GM19328 (cell line): ENCODE measurements around the gene NRP1.
"Not testable (repeated sequence)": the region's sequence is repeated elsewhere in the genome, so short reads cannot be mapped to it uniquely, and the experiment has no call there.

Experiments
- ATAC-seq: cut with Tn5 transposase; IDR thresholded peaks from one replicate; pipeline ENCODE4 v1.9.1; 2021; ENCODE audit warnings: mild to moderate bottlenecking, moderate library complexity; ENCODE audit not compliant: unreplicated experiment

The NRP1 gene

DNA sequence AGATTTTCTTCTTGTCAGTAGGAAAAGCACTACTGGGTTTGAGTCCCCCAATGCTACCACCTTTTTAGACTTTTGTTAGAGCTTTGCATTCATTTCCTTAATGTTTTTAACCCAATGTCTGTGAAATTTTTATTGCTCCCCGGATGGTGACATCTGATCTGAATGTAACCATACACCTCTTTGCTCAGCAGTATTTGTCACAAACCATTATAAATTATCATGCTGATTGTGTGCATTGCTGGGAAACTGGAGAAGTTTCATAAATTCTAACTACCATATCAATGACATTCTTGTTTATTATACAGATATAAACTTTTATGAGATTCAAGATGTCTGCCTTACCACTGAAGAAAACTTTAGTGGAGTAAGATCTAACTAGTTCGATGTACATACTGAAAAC, 8.5 kb downstream of the NRP1 start:
- no peak for ATAC-seq

DNA sequence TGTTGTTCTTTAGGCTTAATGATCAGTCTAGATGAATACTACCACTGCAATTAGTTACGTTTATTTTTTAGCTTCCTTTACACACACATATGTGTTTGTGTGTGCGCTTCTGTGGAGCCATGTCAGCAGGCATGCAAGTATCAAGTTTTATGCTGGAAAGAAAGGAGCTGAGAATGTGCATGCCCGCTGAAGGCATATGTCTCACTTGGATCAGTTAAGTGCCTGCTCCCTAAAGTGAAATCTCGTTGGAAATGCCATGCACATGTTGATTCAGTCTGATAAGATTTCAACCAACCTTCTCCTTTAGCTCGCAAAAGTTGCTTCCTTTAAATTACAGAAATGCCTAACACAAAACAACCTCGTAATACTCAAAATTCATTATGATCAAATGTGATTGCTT, 10.7 kb downstream of the NRP1 start:
- no peak for ATAC-seq

DNA sequence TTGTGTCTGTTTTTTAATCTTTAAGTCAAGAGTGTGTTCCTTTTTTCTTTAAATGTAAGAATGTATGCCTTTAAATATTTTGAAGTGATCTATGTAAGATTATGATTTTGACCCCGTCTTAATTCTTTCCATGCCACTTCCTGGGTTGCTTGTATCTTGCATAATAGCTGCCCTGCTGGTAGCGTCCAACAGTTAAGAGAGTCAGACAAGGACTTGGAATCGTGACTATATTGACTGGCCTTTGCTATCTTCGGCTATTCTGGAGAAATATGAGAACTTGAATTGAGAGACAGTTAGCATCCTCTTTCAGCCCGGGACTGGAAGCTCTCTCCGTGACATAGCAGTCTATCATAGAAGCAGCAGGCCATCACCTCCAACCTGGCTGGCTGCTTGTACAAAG, 13.0 kb downstream of the NRP1 start:
- no peak for ATAC-seq

DNA sequence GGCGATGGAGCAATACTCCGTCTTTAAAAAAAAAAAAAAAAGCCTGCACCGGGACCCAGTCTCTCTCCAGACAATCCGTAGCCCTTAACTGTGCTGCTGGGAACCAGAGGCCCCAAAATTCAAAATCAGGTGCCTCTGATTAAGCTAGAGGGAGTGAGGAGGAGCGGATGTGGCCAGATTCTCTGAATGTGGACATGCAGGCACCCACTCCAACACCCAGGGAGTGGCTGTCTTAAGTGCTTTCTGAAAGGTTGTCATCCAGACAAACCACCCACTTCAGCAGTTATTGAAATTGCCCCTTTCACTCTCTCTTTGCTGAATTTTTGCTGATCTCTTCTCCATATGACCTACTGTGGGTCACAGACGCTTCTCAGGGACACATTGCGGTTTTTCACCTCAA, 14.2 kb downstream of the NRP1 start:
- no peak for ATAC-seq

DNA sequence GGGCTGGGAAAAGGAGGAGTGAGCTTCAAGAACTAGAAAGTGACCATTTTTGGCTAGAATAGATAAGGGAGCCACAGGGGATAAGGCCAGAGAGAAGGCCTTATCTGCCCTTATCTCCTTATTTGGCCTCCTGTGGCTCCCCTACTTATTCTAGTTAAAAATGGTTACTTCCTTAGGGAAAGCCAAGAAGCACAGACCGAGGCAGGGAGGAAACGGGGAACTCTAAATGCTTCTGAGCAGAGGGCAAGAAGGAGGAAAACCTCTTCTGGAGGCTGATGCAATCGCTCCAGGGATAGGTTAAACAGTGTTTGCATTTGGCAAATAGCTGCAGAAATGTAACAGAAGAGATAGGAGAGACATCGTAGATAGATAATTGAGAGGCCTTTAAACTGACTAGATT, 18.6 kb downstream of the NRP1 start:
- no peak for ATAC-seq

DNA sequence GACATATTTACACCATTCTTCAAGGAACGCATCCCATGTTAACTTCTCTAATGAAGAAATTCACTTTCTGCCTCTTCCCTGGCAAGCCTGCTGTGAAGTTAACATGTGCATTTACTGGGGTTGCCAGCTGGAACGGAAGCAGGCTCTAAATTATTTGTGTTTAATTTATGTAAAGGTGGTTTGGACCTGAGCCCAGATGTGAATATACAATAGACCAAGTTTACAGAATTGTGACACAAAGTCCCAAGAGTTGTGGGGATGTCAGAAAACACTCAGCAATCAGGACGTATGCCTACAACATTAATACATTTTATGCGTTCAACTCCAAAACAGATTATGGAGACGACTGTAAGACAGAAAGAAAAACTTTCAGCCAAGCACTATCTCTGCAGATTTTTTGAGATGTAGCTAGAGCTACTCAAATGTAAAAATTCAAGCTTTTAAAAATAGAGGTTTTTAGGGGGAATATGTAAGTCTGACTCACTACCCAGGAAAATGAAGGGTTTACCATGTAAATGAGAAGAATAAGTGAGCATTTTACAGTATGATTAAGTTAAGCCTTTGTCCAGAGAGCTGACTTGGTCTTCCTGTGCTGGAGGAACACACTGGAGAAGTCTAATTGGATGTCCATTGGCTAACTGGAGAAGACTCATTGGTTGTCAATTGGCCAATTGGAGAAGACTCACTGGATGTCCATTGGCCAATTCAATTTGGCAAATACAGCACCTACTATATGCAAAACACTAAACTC, 19.5 kb downstream of the NRP1 start:
- ATAC-seq = no peak

DNA sequence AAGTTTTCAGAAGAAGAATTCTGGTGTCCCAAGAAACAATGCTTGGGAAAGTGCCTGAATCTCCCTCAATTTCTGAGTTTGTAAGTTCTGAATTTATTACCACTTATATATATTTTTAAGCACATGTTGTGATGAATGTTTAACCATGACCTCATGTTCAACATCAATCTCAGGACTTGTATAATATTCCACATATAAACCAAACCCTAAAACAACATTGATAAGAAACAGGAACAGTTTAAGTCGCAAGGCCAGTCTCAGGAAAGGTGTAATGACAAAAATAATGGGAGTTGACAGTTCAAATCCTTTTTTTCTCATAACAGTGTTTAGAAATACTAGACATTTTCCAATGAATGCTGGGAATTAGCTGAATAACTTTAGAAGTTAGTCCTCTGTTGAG, 22.8 kb downstream of the NRP1 start:
- no peak for ATAC-seq

DNA sequence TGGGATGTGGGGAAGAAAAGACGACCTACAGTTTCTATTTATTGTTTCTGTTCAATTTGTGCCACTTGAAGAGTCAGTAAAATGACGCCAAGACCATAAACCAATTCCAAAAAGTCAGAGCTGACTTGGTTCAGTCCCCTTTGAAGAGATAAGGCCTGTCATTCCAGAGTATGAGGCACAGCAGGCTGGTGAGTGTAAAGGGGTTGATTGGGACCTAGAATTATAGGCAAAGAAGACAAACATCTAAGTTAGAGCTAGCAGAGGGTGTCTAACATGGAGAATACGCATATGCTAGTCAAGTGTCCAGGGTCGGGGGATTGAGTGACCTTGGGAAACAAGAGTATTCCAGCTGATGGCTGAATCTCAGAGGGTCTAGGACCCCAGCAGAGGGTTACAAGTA, 23.6 kb downstream of the NRP1 start:
- no peak for ATAC-seq

DNA sequence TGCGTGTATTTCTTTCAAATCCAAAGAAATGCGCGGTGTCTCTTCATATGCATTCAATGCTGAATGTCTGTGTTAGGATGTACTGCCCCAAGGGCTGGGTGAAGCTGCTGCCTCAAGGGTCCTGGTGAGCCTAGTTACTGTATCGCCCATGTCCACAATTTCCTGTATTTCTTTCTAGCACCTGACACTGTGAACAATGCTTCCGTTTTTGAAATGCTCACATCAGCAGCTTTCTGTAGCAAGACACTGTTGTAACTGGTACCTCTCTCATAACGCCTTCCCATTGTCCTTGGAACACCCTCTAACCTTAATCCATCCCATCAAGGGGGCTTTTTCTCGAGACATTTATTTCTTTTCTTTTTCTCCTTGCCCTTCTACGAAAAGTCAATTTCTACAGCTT, 25.1 kb downstream of the NRP1 start:
- no peak for ATAC-seq

DNA sequence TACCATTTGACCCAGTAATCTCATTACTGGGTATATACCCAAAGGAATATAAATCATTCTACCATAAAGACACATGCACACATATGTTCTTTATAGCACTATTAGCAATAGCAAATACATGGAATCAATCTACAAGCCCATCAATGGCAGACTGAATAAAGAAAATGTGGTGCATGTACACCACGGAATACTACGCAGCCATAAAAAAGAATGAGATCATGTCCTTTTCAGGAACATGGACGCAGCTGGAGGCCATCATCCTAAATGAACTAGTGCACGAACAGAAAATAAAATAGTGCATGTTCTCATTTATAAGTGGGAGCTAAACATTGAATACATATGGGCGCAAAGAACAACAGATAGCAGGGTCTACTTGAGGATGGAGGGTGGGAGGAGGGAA, 26.6 kb downstream of the NRP1 start:
- no peak for ATAC-seq

DNA sequence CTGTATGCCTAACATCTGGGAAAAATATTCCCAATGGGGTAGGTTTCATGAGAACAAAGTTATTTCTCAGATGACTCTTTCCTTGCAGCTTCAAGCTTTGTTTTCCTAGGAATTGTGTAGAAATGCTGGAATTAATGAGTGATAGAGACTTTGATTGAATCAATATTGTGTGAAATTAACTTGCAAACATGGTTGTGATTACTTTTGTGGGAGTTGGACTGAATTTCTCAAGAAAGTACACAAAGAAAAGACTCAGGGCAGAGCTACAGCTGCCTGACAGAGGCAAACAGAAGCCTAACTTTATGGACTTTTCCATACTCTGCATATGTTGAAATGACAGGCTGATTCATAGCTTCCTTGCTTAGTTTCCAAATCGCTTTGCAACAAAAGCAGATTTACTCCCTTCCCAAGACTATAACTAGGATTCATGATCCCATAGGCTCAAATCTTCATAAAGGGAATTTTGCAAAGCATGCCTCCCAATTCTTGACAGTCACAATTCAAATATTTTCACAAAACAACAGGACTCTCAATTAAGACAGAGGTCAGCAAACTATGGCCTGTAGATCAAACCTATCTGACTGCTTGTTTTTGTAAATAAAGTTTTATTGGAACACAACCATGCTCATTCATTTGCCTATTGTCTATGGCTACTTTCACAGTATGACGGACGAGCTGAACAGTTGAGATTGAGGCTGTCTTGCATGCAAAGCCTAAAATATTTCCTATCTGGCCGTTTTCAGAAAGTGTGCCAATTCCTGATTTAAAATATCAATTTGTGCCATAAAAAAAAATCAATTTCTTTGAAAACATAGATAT, 27.6 kb downstream of the NRP1 start:
- ATAC-seq = no peak

DNA sequence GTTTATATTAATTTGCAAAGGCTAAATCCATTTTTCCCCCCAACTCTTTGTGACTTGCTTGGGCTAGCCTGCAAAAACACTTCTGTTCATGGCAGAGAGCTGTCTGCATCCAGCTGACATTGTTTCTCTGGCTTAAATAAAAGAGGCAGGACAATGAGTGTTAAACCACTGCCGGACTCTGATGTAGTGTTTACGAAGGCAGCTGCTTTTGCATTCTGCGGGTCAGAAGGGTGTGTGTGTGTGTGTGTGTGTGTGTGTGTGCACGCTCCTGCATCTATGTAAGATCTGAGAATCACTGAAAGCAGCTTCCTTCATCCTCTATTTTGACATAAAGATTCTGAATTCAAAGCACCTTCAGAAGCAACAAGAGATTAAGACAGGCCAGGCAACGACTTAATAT, 28.3 kb downstream of the NRP1 start:
- no peak for ATAC-seq

DNA sequence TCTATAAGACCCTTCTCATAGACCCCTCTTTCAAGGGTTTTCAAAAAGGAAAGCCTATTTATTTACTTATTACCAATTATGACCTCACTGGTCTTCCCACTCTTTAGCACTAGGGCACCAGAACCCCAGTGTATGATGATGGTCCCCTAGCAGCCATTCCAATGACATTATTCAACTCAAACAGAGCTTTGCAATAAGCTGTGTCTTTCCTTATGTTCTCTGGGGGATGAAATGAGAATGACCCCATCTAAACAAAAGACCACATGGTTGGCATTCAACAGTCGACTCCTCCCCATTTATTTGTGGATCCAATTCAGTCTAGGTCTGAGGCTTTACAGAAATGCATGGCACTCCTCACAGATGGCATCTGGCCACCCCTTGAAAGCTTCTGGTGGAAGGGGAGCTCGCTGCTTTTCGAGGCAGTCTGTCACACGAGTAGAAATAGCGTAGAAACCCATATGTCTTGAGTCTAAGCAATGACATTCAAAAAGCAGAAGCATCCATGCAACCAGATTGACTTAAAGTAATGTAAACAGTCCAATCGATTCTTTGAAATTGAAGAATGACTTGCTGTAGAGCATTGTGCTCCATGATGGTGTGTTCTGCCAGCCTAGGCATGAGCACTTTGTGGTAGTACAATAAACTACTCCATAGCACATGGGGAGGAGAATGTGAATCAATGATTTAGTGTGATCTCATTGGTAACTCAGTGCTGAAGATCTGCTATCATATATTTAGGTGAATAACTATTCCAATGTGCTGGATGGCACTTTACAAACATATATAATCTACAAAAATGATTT, 29.8 kb downstream of the NRP1 start:
- ATAC-seq = no peak

DNA sequence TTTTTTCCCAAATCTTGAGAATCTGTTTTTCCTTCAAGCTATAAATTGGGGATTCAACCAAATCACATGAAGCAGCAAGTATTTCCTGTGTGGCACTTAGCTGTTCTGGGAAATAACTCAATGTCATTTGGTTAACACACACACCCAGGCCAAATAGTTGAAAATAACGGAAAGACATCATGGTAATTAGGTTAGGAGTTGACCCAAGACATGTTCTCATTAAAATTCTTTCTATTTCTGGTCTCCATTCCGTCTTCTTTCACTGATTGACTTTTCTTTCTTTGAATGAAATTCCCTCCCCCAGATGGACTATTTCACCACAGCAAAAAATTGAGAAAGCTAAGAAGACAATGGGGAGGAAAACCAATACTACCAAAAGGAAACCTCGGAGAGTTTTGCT, 30.5 kb downstream of the NRP1 start:
- ATAC-seq = no peak

DNA sequence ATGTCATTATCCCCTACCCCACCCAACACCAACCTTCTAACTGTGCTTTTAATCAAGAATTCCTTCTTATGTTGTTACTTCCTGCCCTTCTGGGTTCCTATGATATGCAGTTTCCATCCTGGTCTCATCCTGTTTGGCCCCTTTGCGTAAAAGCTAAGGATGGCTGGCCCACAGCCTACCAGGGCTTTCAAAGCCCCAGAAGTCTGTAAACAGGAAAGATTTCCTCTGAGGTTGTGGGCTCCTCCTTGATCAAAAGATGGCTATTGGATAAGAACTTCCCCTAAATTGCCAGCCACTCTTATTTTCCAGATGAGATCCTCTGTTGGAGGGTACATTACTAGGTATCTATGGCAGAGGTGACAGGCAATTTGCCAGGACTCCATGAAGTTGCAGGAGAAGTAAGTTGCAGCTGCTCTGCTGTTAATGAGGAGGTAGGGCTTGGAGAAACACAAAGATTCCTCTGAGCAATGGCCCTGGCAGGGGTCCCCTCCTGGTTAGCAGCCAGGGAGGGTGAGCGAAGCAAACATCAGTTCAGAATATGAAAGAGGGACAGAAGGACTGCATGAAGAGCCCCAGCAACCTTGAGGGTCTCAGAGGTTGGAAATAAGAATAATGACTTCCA, 32.1 kb downstream of the NRP1 start:
- no peak for ATAC-seq

DNA sequence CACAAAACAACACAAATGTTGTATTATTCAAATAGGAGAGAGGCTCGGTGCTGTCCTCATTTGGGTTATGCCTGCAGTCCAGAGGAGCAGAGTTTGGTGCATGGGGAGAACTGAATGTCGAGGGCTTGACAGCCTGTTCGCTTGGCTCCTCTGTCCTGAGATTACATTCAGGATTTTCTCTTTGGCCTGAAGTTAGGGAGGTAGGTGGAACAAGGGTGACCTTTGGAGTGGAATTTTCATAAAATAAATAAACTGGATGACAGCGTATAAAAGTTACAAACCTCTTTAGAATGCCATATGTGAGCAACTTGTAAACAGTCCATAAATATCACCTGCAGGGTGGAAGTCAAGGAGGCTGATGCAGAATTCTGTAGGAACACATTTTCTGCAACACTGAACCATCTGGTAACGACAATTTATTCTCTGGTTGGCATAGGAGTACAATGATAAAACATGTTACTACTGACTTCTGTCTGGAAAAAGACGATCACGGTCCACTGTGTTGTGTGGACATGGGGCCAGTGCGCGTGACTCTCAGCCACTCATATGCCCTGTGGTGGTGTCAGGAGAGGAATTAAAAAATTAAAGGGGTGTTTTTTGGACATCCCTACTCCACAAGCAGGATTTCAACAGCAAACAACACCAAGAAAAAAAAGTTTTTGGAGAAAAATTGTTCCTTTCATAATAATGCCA, 33.2 kb downstream of the NRP1 start:
- no peak for ATAC-seq

DNA sequence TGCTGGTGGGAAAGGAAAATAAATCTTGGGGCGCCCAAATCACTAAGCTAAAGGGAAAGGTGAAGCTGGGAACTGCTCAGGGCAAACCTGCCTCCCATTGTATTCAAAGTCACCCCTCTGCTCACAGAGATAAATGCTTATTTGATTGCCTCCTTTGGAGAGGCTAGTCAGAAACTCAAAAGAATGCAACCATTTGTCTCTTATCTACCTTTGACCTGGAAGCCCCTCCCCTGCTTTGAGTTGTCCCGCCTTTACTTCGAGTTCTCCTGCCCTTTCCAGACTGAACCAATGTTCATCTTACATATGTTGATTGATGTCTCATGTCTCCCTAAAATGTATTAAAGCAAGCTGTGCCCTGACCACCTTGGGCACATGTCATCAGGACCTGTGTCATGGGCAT, 33.9 kb downstream of the NRP1 start:
- ATAC-seq = not testable (repeated sequence)

DNA sequence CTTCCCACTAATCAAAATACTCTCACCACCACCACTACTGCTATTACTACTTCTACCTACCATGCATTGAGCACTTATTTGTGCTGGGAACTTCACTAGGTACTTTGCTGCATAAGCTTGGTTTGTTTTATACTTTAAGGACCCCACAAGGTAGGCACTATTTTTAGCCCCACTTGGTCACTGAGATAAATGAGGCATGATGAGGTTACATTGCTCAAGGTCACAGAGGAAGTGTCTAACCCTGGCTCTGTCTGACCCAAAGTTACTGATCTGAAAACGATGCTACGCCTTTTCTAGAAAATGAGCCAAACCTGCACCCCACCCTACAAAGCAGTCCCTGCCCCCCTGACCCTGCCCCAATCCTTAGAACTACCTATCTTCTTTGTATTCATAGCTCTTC, 35.6 kb downstream of the NRP1 start:
- ATAC-seq = no peak

DNA sequence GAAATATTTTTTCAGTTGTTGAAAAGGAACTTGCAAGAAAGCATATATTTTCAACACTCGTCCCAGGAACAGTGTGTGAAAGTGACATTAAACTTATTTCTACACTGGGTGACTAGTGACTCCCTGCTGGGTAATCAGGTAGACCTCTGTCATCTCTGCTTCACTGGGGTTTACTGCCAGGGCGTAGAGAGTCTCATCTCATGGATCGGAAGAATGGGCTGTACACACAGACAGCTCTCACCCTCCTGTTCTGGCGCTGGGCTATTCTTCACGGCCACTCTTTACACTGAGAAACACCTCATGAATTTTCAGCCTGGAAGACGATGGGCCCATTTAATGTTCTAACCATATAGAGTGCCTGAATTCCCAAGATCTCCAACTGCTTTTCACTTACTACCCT, 36.4 kb downstream of the NRP1 start:
- ATAC-seq = no peak

DNA sequence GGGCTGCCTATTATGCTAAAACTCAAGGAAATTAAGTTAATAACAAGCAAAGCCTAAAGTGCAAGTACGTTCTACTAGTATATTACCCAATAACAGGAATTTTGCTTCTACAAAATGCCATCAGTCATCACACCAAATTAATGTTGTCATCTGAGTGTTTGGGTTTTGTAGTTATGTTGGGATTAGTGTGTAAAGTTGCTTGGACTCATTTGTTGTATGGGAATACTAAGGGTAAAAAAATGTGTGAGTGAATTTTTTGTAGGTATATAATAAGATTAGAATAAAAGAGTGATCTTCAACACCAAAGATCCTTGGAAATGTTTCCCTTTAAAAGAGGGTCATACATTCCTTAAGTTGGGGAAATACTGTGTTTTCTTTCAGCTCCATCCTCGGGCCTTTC, 38.6 kb downstream of the NRP1 start:
- no peak for ATAC-seq
